GM18907 (cell line): ENCODE data around the gene DMXL1.

Experiments used
- ATAC-seq: cut with Tn5 transposase; IDR thresholded peaks from one replicate; pipeline ENCODE4 v1.9.1; 2021; ENCODE audit warnings: mild to moderate bottlenecking, moderate library complexity; ENCODE audit not compliant: unreplicated experiment

Gene DMXL1

GRCh38 chr5:119070828-119071560, at the start of gene DMXL1:
TSS of gene DMXL1 (plus strand) at chr5:119071087. CDS start at chr5:119071570, 483 bp downstream.
- peak; percentile 86 for ATAC-seq

- no peak for ATAC-seq
Observed at GRCh38 chr5:119021149-119021732, 49.6 kb upstream of the DMXL1 start.

- peak; percentile 79 for ATAC-seq
Observed at GRCh38 chr5:119022017-119022745, 48.7 kb upstream of the DMXL1 start.

GRCh38 chr5:119022773-119023172, 48.1 kb upstream of the DMXL1 start:
- no peak for ATAC-seq

GRCh38 chr5:119028575-119028974, 42.3 kb upstream of the DMXL1 start:
- ATAC-seq = no peak

- peak; percentile 87 for ATAC-seq
Observed at GRCh38 chr5:119031011-119031886, 39.6 kb upstream of the DMXL1 start.

- ATAC-seq = peak; percentile 62
Observed at GRCh38 chr5:119031905-119032304, 39.0 kb upstream of the DMXL1 start.

- ATAC-seq = peak; percentile 32
Observed at GRCh38 chr5:119032656-119033055, 38.2 kb upstream of the DMXL1 start.

- no peak for ATAC-seq
Observed at GRCh38 chr5:119033135-119033534, 37.8 kb upstream of the DMXL1 start.

- ATAC-seq = no peak
Observed at GRCh38 chr5:119036101-119036762, 34.7 kb upstream of the DMXL1 start.

GRCh38 chr5:119037496-119038215, 33.2 kb upstream of the DMXL1 start:
- ATAC-seq = no peak

GRCh38 chr5:119048246-119048645, 22.6 kb upstream of the DMXL1 start:
- no peak for ATAC-seq

GRCh38 chr5:119049824-119050449, 20.9 kb upstream of the DMXL1 start:
- no peak for ATAC-seq

GRCh38 chr5:119054101-119054500, 16.8 kb upstream of the DMXL1 start:
- no peak for ATAC-seq

- no peak for ATAC-seq
Observed at GRCh38 chr5:119055294-119055693, 15.6 kb upstream of the DMXL1 start.

GRCh38 chr5:119058979-119059529, 11.8 kb upstream of the DMXL1 start:
- ATAC-seq = no peak

GRCh38 chr5:119059740-119060255, 11.1 kb upstream of the DMXL1 start:
- peak; percentile 36 for ATAC-seq

- ATAC-seq = peak; percentile 82
Observed at GRCh38 chr5:119063579-119064379, 7.1 kb upstream of the DMXL1 start.
